Stimulated activated naive CD8-positive, alpha-beta T cell treated with anti-CD3 and anti-CD28 coated beads, Interleukin-15, Interleukin-2, amounts not matched to agents 100 ng/mL and 50 ng/mL, for 24 hours (primary cell): Measurements from ENCODE around the gene COBLL1.

Experiments used
- H3K27ac Mint-ChIP-seq: one replicate; pipeline ENCODE4 v1.8.0; 2021; ENCODE audit warnings: mild to moderate bottlenecking, mixed read lengths
- H3K27me3 Mint-ChIP-seq: one replicate; pipeline ENCODE4 v1.8.0; 2021; ENCODE audit warnings: mixed read lengths
- H3K36me3 Mint-ChIP-seq: one replicate; pipeline ENCODE4 v1.8.0; 2021; ENCODE audit warnings: low read depth, mixed read lengths
- H3K4me1 Mint-ChIP-seq: one replicate; pipeline ENCODE4 v1.8.0; 2021; ENCODE audit warnings: low read depth, mixed read lengths
- H3K4me3 Mint-ChIP-seq: one replicate; pipeline ENCODE4 v1.8.0; 2021; ENCODE audit warnings: mild to moderate bottlenecking, mixed read lengths
- H3K9me3 Mint-ChIP-seq: one replicate; pipeline ENCODE4 v1.8.0; 2021; ENCODE audit warnings: mixed read lengths

The COBLL1 gene

GRCh38 chr2:164747140-164747539 is 94.5 kb downstream of the COBLL1 start:
- Mint-ChIP-seq H3K9me3 (peaks cover under 1% of the 10 kb centered on the region), H3K27me3 (no peaks in the 10 kb centered on the region), H3K36me3 (no peaks in the 10 kb centered on the region), H3K27ac (no peak overlapping the region), H3K4me3 (no peak overlapping the region), H3K4me1 (no peaks in the 10 kb centered on the region)

DNA sequence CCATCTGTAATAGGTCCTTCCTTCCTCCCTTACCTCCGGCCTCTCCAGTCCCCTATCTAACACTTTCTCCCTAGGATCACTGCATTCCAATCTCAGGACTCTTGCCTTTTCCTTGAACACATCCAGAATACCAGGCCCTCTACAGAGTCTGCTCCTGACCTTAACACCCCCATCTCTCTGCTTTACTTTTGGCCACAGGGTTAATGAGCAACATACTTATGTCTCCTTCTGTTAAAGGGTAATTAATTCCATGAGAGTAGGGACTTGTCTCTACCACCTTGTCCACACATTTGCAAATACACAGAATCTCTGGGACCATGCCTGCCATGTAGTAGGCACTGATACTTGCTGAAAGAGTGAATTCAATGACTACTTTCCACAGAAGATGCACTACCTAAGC is 94.9 kb downstream of the COBLL1 start:
- Mint-ChIP-seq H3K27me3 (no peaks in the 10 kb centered on the region), H3K4me1 (no peaks in the 10 kb centered on the region)

GRCh38 chr2:164745012-164745797 is 96.4 kb downstream of the COBLL1 start:
- Mint-ChIP-seq H3K9me3 (no peaks in the 10 kb centered on the region), H3K4me3 (no peak overlapping the region), H3K27ac (no peak overlapping the region), H3K36me3 (no peaks in the 10 kb centered on the region), H3K27me3 (peaks cover 3% of the 10 kb centered on the region), H3K4me1 (peaks cover 6% of the 10 kb centered on the region)

More for the DNA sequence above, 94.9 kb downstream of the COBLL1 start:
- Mint-ChIP-seq H3K36me3 (no peaks in the 10 kb centered on the region), H3K9me3 (no peaks in the 10 kb centered on the region), H3K4me3 (no peak overlapping the region), H3K27ac (no peak overlapping the region)

GRCh38 chr2:164742738-164743317 is 98.8 kb downstream of the COBLL1 start:
- H3K4me1 Mint-ChIP-seq, result peaks cover 12% of the 10 kb centered on the region
- H3K27ac Mint-ChIP-seq, result no peak overlapping the region
- H3K9me3 Mint-ChIP-seq, result no peaks in the 10 kb centered on the region
- no peaks in the 10 kb centered on the region for H3K36me3 Mint-ChIP-seq
- H3K27me3 Mint-ChIP-seq, result peaks cover 3% of the 10 kb centered on the region
- no peak overlapping the region for H3K4me3 Mint-ChIP-seq

DNA sequence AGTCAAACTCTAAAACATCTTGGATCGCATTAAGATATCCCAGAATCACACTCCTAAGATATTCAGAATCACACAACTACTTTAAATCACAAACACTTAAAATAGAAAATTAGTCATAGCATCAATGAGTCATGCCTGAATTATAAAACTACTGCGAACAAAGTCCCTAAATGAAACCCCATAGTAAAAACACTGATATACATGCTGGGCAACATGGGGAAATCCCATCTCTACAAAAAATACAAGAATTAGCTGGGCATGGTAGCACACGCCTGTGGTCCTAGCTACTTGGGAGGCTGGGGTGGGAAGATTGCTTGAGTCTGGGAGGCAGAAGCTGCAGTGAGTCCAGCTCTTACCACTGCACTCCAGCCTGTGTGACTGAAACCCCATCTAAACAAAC is 101.7 kb downstream of the COBLL1 start:
- no peaks in the 10 kb centered on the region for H3K36me3 Mint-ChIP-seq
- no peaks in the 10 kb centered on the region for H3K9me3 Mint-ChIP-seq
- peaks cover 18% of the 10 kb centered on the region for H3K4me1 Mint-ChIP-seq
- H3K27me3 Mint-ChIP-seq, result peaks cover 8% of the 10 kb centered on the region
- peak overlapping the region; percentile 61 for H3K27ac Mint-ChIP-seq
- no peak overlapping the region for H3K4me3 Mint-ChIP-seq

DNA sequence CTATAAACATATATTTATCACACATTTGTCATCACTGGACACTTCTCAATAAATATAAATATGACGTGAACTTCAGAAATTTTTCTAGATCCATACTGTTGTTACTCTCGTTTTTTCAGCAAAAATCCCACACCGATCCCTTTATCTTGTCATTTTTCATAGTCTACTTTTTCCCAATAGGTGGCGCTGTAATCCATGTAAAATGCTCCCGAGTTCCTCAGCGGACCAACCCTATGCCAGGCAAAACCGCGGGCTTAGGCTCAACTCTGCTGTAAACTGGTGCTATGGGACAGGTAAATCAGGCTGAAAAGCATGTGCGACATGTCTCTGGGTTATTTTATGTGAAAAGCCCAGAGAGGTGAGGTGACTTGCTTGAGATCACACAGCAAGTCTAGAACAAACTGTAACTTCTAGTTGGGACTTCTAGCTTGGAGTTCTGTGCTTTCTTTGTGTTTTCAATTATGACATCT is 104.0 kb downstream of the COBLL1 start:
- Mint-ChIP-seq H3K9me3 (no peaks in the 10 kb centered on the region), H3K36me3 (no peaks in the 10 kb centered on the region), H3K27ac (no peak overlapping the region), H3K27me3 (peaks cover 12% of the 10 kb centered on the region), H3K4me3 (no peak overlapping the region), H3K4me1 (peaks cover 18% of the 10 kb centered on the region)

- H3K27me3 Mint-ChIP-seq, result peaks cover 9% of the 10 kb centered on the region
- H3K9me3 Mint-ChIP-seq, result no peaks in the 10 kb centered on the region
- H3K4me3 Mint-ChIP-seq, result no peak overlapping the region
- no peak overlapping the region for H3K27ac Mint-ChIP-seq
- H3K4me1 Mint-ChIP-seq, result peaks cover 15% of the 10 kb centered on the region
- H3K36me3 Mint-ChIP-seq, result no peaks in the 10 kb centered on the region
Measured at GRCh38 chr2:164735309-164735919, 106.2 kb downstream of the COBLL1 start.

DNA sequence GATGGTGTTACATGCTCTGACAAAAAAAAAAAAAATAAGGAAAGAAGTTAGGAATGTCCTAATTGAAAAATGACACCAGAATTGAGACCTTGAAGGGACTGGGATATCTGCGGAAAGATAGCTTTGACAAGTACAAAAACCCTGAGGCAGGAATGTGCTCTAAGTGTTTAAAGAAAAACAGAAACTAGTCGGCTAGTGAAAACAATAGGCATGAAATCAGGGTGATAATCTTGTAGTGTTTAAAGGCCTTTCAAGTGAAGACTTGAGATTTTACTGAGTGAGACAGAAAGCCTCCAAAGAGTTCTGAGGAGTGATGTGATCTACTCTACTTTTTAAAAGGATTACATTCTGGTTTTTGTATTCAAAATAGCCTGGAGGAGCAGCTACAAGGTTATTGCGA is 107.4 kb downstream of the COBLL1 start:
- H3K27ac Mint-ChIP-seq, result no peak overlapping the region
- no peaks in the 10 kb centered on the region for H3K36me3 Mint-ChIP-seq
- H3K9me3 Mint-ChIP-seq, result no peaks in the 10 kb centered on the region
- H3K4me1 Mint-ChIP-seq, result peaks cover 8% of the 10 kb centered on the region
- H3K4me3 Mint-ChIP-seq, result no peak overlapping the region
- peaks cover 9% of the 10 kb centered on the region for H3K27me3 Mint-ChIP-seq

GRCh38 chr2:164725542-164725941 is 116.1 kb downstream of the COBLL1 start:
- H3K36me3 Mint-ChIP-seq, result no peaks in the 10 kb centered on the region

GRCh38 chr2:164722616-164723338 is 118.8 kb downstream of the COBLL1 start:
- Mint-ChIP-seq H3K27ac (no peak overlapping the region), H3K9me3 (no peaks in the 10 kb centered on the region), H3K27me3 (no peaks in the 10 kb centered on the region), H3K4me3 (no peak overlapping the region), H3K4me1 (peaks cover 3% of the 10 kb centered on the region), H3K36me3 (no peaks in the 10 kb centered on the region)

More at GRCh38 chr2:164725542-164725941, 116.1 kb downstream of the COBLL1 start:
- Mint-ChIP-seq H3K4me3 (no peak overlapping the region), H3K27me3 (no peaks in the 10 kb centered on the region), H3K27ac (no peak overlapping the region), H3K9me3 (no peaks in the 10 kb centered on the region), H3K4me1 (peaks cover 3% of the 10 kb centered on the region)

DNA sequence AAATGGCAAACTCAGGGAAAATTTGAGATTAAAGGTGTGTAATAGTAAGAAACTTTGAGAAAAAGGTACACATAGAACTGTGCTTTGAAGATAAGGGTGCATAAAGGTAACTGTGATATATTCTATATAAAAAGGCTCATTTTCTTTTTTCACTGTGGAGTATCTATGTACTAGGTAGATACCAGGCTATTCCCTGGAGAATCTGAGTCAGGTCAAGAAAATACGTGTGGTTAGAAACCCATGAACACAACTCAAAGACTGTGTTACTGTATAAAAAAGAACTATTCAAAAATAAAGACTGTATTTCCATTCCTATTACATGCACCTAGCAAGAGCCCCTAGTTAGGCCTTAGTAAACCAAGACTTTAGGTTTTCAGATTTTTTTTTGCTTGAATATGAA is 120.2 kb downstream of the COBLL1 start:
- Mint-ChIP-seq H3K27me3 (no peaks in the 10 kb centered on the region), H3K4me3 (no peak overlapping the region), H3K4me1 (peaks cover 3% of the 10 kb centered on the region)

DNA sequence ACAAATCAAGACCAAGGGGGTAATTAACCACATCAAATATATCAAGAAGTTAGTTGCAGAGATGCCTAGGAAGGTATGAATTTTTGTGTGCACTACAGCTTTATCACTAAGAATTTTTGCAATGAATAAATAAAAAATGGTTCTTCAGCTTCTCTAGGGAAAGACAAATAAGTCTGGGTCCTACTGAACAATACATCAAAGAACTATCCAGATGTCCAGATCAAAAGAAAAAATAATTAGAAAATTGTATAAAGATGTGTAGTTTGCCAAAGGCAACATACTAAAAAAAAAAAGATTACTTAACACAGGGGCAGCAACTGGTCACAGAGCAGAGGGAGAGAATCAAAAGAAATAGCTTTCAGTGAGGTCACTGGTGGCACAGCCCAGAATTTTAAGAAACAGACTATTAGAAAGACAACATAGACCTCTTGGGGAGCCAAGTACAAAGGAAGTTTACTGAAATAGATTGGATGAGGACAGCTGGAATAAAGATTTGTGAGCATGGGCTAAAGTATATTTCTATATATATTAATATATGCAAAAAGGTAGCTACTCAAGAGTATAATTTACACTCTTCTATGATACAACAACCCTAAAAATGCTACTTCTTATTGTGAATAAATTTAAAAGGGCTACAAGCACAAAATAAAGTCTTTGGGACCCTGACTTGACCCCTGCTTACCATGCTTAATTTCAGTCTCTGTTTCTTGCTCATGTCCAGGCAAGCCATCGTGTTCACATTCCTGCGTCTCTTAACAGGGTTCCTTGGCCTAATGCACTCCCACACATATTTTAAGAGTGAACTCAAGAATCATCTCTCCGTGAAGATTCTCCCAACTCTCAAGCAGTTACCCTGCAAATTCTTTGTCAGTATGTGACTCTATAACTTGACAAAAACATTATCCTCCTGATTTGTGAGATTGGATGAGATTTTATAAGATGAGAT is 121.4 kb downstream of the COBLL1 start:
- Mint-ChIP-seq H3K9me3 (no peaks in the 10 kb centered on the region), H3K36me3 (no peaks in the 10 kb centered on the region), H3K27ac (no peak overlapping the region), H3K4me1 (peaks cover 3% of the 10 kb centered on the region), H3K27me3 (no peaks in the 10 kb centered on the region), H3K4me3 (no peak overlapping the region)

More for the DNA sequence above, 120.2 kb downstream of the COBLL1 start:
- no peak overlapping the region for H3K27ac Mint-ChIP-seq
- no peaks in the 10 kb centered on the region for H3K9me3 Mint-ChIP-seq
- no peaks in the 10 kb centered on the region for H3K36me3 Mint-ChIP-seq

- H3K27me3 Mint-ChIP-seq, result no peaks in the 10 kb centered on the region
- no peaks in the 10 kb centered on the region for H3K4me1 Mint-ChIP-seq
- H3K9me3 Mint-ChIP-seq, result no peaks in the 10 kb centered on the region
- H3K4me3 Mint-ChIP-seq, result no peak overlapping the region
- H3K27ac Mint-ChIP-seq, result no peak overlapping the region
- H3K36me3 Mint-ChIP-seq, result no peaks in the 10 kb centered on the region
Measured at GRCh38 chr2:164717000-164717803, 124.4 kb downstream of the COBLL1 start.
